Breast epithelium (tissue), 4 donors: ENCODE measurements around the gene CNTNAP2. TPM values are rescaled to one million over a fixed set of nuclear protein-coding genes. Genes with fewer than 3 reads are reported as not detected.

ENCODE experiments used
- DNase-seq, 2 donors: peaks; one replicate each; pipeline ENCODE4 v3.0.0-alpha.2; 2019; ENCODE audit warnings: low spot score in 2 of 2
- H3K27ac ChIP-seq, 2 donors: fragments of 200-600 bp; sonication (generic) in 1 of 2; one replicate each; pipeline ENCODE4 v1.5.1; 2016 to 2019; ENCODE audit warnings: mild to moderate bottlenecking in 1 of 2
- H3K27me3 ChIP-seq, 2 donors: fragments of 200-600 bp; sonication (generic) in 1 of 2; one replicate each; pipeline versions ENCODE4 v1.5.1 to v1.6.0; 2017 to 2019; ENCODE audit warnings: control low read depth in 1 of 2, mild to moderate bottlenecking in 1 of 2
- H3K36me3 ChIP-seq: fragments of 200-600 bp; one replicate; pipeline ENCODE4 v1.5.1; 2019
- H3K4me1 ChIP-seq, 2 donors: fragments of 200-600 bp; sonication (generic); one replicate each; pipeline ENCODE4 v1.5.1; 2016 to 2019; ENCODE audit warnings: control low read depth in 1 of 2
- H3K4me3 ChIP-seq, 3 donors: fragments of 200-600 bp; sonication (generic); 1 replicate in 2 of 3; 2 replicates in 1 of 3; pipeline ENCODE4 v1.5.1; 2016 to 2019; ENCODE audit warnings: mild to moderate bottlenecking in 3 of 3, moderate library complexity in 2 of 3
- H3K9me3 ChIP-seq, 2 donors: fragments of 200-600 bp; sonication (generic) in 1 of 2; one replicate each; pipeline ENCODE4 v1.5.1; 2016 to 2019; ENCODE audit warnings: control low read depth in 1 of 2
- CTCF ChIP-seq, 3 donors: fragments of 450-650 bp; IDR thresholded peaks; one replicate each; pipeline ENCODE4 v1.5.1; 2016 to 2017; ENCODE audit warnings: antibody characterized with exemption in 3 of 3, mild to moderate bottlenecking in 3 of 3, moderate library complexity in 3 of 3
- POLR2A ChIP-seq: fragments of 450-650 bp; IDR thresholded peaks from one replicate; pipeline ENCODE4 v1.6.1; 2016; ENCODE audit warnings: antibody characterized with exemption, mild to moderate bottlenecking, moderate library complexity
- POLR2AphosphoS5 ChIP-seq, 3 donors: sonication (generic); formaldehyde crosslinking; IDR thresholded peaks; one replicate each; pipeline ENCODE4 v1.6.1; 2017; ENCODE audit warnings: antibody characterized with exemption in 3 of 3
- intact Hi-C: fragments of 100-400 bp; cut with DNase I; formaldehyde crosslinking; loops from one replicate; pipeline ENCODE4 v1.15.1; 2023; ENCODE audit warnings: low total_unique reads
- total RNA-seq, 3 donors: library from RNA; depleted of rRNA; stranded (reverse); fragments of >200 nt; gene quantifications; one replicate each; pipeline ENCODE4 v1.1.0, GENCODE V29; 2016

CNTNAP2 gene
- total RNA-seq, 3 donors from 2014 or later: 0.29 to 0.66 TPM; not detected in 1

DNA sequence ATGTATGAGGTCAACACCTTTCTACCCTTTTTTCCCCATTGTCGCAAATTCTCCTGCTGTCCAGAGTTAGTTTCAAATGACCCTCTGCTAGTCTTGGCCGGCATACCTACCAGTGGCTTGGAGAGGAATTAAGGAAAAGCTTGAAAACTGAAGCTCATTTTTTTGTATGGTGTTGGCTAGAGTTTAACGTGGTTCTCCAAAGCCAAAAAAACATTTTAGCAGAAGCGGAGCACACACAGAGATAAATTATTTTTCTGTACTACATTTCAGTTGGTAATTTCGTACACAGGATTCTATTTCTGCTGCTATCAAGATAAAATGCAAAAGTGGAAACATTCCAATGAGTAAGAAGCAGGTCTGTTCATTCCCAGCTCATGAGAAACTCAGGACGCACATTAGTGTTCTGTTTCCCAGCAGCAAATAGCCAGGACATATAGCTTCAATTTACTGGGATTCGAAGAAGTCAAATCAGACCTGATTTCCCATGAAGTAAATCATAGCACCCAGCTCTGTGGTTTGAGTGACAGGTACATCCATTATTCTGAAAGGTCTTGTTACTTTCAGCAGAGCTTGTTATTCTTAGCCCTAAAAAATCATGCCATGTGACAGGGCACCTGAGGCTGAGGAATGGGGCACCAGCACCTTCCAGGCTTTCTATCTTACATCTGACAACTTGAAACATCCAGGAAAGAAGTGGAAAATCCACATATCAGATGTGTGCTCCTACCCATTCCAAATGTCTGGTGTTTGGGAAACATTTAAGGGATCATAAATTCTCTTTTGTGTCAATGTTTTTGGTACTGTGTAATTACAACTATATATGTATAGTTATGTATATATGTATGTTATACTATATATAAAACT lies 2258.0 kb downstream of the CNTNAP2 start:
- Histone ChIP-seq H3K9me3 (no peaks in the 10 kb centered on the region), H3K4me1 (no peaks in the 10 kb centered on the region), H3K4me3 (no peak overlapping the region), H3K36me3 (no peaks in the 10 kb centered on the region), H3K27me3 (no peaks in the 10 kb centered on the region), H3K27ac (no peak overlapping the region)
- DNase-seq: no peak
- TF ChIP-seq CTCF (IDR thresholded peaks at IDR 0.05) (no peak), POLR2AphosphoS5 (IDR thresholded peaks at IDR 0.05) (no peak), POLR2A (no peak)
- intact Hi-C loops: no loop called here

GRCh38 chr7:148379677-148380076 lies 2263.1 kb downstream of the CNTNAP2 start:
- no peak for DNase-seq
- intact Hi-C loops: no loop called here

GRCh38 chr7:148380596-148381419 lies 2264.2 kb downstream of the CNTNAP2 start:
- DNase-seq: no peak
- intact Hi-C loops: no loop called here

More at GRCh38 chr7:148379677-148380076, 2263.1 kb downstream of the CNTNAP2 start:
- no peaks in the 10 kb centered on the region for H3K36me3 ChIP-seq
- H3K27me3 ChIP-seq: peaks cover 0 to 4% of the 10 kb centered on the region in 2 donors
- no peak overlapping the region for H3K4me3 ChIP-seq
- H3K4me1 ChIP-seq: peaks cover 0 to 1% of the 10 kb centered on the region in 2 donors
- TF ChIP-seq POLR2AphosphoS5 (IDR thresholded peaks at IDR 0.05) (no peak), POLR2A (no peak), CTCF (IDR thresholded peaks at IDR 0.05) (no peak)
- no peak overlapping the region for H3K27ac ChIP-seq
- peaks cover 4 to 6% of the 10 kb centered on the region in 2 donors for H3K9me3 ChIP-seq

GRCh38 chr7:148382596-148382995 lies 2266.0 kb downstream of the CNTNAP2 start:
- intact Hi-C loops: no loop called here
- TF ChIP-seq CTCF (IDR thresholded peaks at IDR 0.05) (no peak), POLR2AphosphoS5 (IDR thresholded peaks at IDR 0.05) (no peak)
- H3K36me3 ChIP-seq: no peaks in the 10 kb centered on the region
- peaks cover 0 to 5% of the 10 kb centered on the region in 2 donors for H3K4me1 ChIP-seq
- H3K27ac ChIP-seq: no peak overlapping the region
- H3K27me3 ChIP-seq: peaks cover 0 to 4% of the 10 kb centered on the region in 2 donors
- peaks cover 4 to 6% of the 10 kb centered on the region in 2 donors for H3K9me3 ChIP-seq
- no peak for DNase-seq
- H3K4me3 ChIP-seq: no peak overlapping the region

More at GRCh38 chr7:148380596-148381419, 2264.2 kb downstream of the CNTNAP2 start:
- H3K4me3 ChIP-seq: no peak overlapping the region
- H3K27ac ChIP-seq: no peak overlapping the region
- peaks cover 0 to 5% of the 10 kb centered on the region in 2 donors for H3K4me1 ChIP-seq
- TF ChIP-seq POLR2A: no peak
- peaks cover 4 to 6% of the 10 kb centered on the region in 2 donors for H3K9me3 ChIP-seq
- H3K27me3 ChIP-seq: peaks cover 0 to 4% of the 10 kb centered on the region in 2 donors
- no peaks in the 10 kb centered on the region for H3K36me3 ChIP-seq

DNA sequence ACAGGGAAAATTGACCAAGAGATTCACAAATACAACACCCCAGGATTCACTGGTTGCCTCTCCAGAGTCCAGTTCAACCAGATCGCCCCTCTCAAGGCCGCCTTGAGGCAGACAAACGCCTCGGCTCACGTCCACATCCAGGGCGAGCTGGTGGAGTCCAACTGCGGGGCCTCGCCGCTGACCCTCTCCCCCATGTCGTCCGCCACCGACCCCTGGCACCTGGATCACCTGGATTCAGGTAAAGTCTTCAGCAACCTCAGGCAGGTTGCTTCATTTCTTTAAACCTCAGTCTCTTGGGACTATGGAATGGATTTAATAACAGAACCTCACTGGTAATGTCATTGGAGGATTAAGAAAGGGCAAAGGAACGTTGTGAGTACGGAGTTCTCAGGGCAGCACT lies 2267.1 kb downstream of the CNTNAP2 start:
- DNase-seq: no peak
- H3K27me3 ChIP-seq: peaks cover 0 to 4% of the 10 kb centered on the region in 2 donors
- TF ChIP-seq POLR2A: no peak
- TF ChIP-seq CTCF (IDR thresholded peaks at IDR 0.05): no peak
- TF ChIP-seq POLR2AphosphoS5 (IDR thresholded peaks at IDR 0.05): no peak
- peaks cover 0 to 5% of the 10 kb centered on the region in 2 donors for H3K4me1 ChIP-seq
- intact Hi-C loops: no loop called here
- no peak overlapping the region for H3K4me3 ChIP-seq
- no peaks in the 10 kb centered on the region for H3K36me3 ChIP-seq
- H3K27ac ChIP-seq: no peak overlapping the region
- H3K9me3 ChIP-seq: peaks cover 4 to 6% of the 10 kb centered on the region in 2 donors
